ENCODE results near the gene C3orf18.
A peak's percentile ranks its signal among the peaks of the same experiment; 100 is the strongest.

C3orf18 gene

DNA sequence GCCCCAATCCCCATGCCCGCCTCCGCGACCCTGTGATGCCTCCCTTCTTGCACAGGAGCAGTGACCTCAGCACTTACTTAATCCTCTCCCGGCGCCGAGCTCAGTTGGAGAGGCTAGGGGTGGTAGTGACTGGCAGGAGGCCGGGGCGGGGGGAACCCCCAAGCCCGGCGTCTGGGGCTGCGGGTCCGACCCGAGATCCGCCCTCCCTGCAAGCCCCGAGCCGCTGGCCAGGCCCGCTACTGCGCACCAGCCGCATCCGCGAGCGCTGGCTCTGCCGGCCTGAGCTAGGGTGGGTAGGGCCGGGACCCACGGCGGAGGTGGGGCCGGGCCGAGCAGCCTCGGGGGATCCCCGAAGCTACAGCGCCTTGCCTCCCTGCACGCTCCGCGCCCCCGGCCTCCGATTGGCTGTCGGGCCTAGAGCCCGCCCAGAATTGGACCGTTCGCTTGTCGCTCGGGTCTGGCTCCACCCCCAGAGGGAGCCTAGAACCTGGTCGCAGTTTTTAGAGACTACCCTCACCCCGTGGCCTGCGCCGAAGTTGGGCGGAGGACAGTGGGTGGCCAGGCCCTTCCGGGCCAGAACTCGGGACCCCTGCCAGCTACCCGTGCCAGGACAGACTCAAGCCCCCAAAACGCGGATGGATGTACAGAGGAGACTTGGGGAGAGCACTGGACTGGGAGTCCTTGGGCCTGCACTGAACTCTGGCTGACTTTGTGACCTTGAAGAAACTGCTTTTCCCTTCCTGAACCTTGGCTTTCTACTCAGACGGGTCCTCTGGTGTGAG lies at the start of gene C3orf18:
TSS of gene C3orf18 (minus strand) at position 362 of the 782 bp plus-strand sequence. CDS start 2,048 bp downstream, outside the sequence.
- no peaks in the 10 kb centered on the region for H3K9me3 Mint-ChIP-seq
- peak within 1 kb of the TSS; percentile 97 for H3K27ac Mint-ChIP-seq
- H3K4me3 Mint-ChIP-seq: peak within 1 kb of the TSS; percentile 92
- no peaks in the 10 kb centered on the region for H3K36me3 Mint-ChIP-seq
- H3K4me1 Mint-ChIP-seq: peaks cover 47% of the 10 kb centered on the region
- H3K27me3 Mint-ChIP-seq: no peaks in the 10 kb centered on the region

DNA sequence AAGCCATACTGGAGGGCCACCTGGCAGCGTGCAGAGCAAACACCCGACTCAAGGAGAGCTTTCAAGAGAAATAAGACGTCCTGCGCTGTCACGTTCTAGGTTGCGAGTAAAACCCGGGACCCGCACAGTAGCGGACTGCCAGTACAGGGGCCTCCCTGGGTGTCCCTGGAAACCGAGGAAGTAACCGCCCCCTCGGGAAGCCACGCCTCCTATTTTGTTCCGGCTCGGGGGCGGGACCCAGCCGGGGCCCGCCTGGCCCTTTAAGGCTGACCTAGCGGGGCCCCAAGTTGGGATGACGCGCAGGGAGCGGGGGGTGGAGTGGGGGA lies 49.2 kb upstream of the C3orf18 start:
- peak overlapping the region; percentile 95 for H3K4me3 Mint-ChIP-seq
- no peaks in the 10 kb centered on the region for H3K9me3 Mint-ChIP-seq
- peak overlapping the region; percentile 96 for H3K27ac Mint-ChIP-seq
- H3K36me3 Mint-ChIP-seq: peaks cover 2% of the 10 kb centered on the region
- H3K4me1 Mint-ChIP-seq: peaks cover 67% of the 10 kb centered on the region
- no peaks in the 10 kb centered on the region for H3K27me3 Mint-ChIP-seq

- Mint-ChIP-seq H3K9me3 (no peaks in the 10 kb centered on the region), H3K27me3 (no peaks in the 10 kb centered on the region), H3K4me3 (peak overlapping the region; percentile 95), H3K27ac (peak overlapping the region; percentile 96), H3K36me3 (peaks cover 2% of the 10 kb centered on the region), H3K4me1 (peaks cover 65% of the 10 kb centered on the region)
Observed at GRCh38 chr3:50616003-50616769, 48.6 kb upstream of the C3orf18 start.

GRCh38 chr3:50615190-50615589 lies 47.6 kb upstream of the C3orf18 start:
- H3K27ac Mint-ChIP-seq: no peak overlapping the region
- no peaks in the 10 kb centered on the region for H3K27me3 Mint-ChIP-seq
- H3K4me1 Mint-ChIP-seq: peaks cover 55% of the 10 kb centered on the region
- no peak overlapping the region for H3K4me3 Mint-ChIP-seq
- H3K36me3 Mint-ChIP-seq: peaks cover 6% of the 10 kb centered on the region
- H3K9me3 Mint-ChIP-seq: no peaks in the 10 kb centered on the region

DNA sequence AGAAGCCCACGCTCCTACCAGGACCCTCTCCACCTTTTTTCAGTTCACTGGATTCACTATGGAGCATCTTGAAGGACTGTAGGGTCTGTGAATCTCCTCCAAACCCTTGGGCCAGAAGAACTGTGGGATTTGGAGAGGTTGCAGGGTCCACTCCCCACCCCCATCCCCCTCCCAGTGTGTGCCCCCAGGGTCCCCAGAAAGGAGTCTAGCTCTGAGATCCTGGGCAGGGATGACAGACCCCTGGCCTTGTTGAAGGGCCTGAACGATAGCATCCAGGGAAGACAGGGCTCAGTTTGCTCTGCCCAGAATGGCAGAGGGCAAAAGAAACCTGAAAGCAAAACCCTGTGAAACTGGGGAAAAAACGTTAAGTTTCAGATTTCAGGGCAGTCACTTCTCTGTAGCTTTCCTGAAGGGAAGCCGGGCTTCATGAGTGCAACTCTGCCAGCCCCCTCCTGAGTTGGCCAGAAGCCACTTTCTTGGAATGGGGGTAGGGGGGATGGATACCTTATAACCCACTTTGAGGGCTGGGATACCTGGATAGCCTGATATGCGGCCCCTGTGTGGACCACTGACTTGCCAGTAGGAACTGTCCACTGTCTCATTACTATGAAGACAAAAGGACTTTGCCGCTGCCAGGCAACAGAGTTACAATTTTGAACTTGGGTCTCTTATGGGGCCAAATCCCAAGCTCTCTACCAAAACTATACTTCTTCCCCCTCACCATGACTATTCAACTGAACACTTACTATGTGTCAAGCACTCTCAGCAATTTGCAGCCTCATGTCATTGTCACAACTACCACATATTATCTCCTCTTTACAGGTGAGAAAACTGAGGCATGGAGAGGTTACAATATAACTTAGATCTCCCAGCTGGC lies 45.7 kb upstream of the C3orf18 start:
- Mint-ChIP-seq H3K27me3 (no peaks in the 10 kb centered on the region), H3K4me1 (peaks cover 54% of the 10 kb centered on the region), H3K9me3 (no peaks in the 10 kb centered on the region), H3K36me3 (peaks cover 22% of the 10 kb centered on the region), H3K27ac (peak overlapping the region; percentile 97), H3K4me3 (peak overlapping the region; percentile 96)

- peaks cover 26% of the 10 kb centered on the region for H3K36me3 Mint-ChIP-seq
Observed at GRCh38 chr3:50612234-50612882, 44.8 kb upstream of the C3orf18 start.

GRCh38 chr3:50611464-50612233 lies 44.1 kb upstream of the C3orf18 start, which contains the start of gene CISH:
CISH (minus strand) TSS chr3:50611774; CDS start chr3:50611650, 124 bp downstream.
- Mint-ChIP-seq H3K9me3 (no peaks in the 10 kb centered on the region), H3K27ac (peak within 1 kb of the TSS; percentile 97), H3K36me3 (peaks cover 28% of the 10 kb centered on the region), H3K4me3 (peak within 1 kb of the TSS; percentile 96), H3K4me1 (peaks cover 67% of the 10 kb centered on the region), H3K27me3 (no peaks in the 10 kb centered on the region)

More at GRCh38 chr3:50612234-50612882, 44.8 kb upstream of the C3orf18 start:
- Mint-ChIP-seq H3K4me3 (peak overlapping the region; percentile 96), H3K4me1 (peaks cover 60% of the 10 kb centered on the region), H3K9me3 (no peaks in the 10 kb centered on the region), H3K27ac (peak overlapping the region; percentile 97), H3K27me3 (no peaks in the 10 kb centered on the region)

- H3K36me3 Mint-ChIP-seq: peaks cover 33% of the 10 kb centered on the region
- H3K4me1 Mint-ChIP-seq: peaks cover 66% of the 10 kb centered on the region
- peak overlapping the region; percentile 96 for H3K4me3 Mint-ChIP-seq
- peak overlapping the region; percentile 97 for H3K27ac Mint-ChIP-seq
- H3K27me3 Mint-ChIP-seq: no peaks in the 10 kb centered on the region
- H3K9me3 Mint-ChIP-seq: no peaks in the 10 kb centered on the region
Observed at GRCh38 chr3:50610992-50611463, 43.5 kb upstream of the C3orf18 start.

GRCh38 chr3:50610181-50610971 lies 42.8 kb upstream of the C3orf18 start:
- peak overlapping the region; percentile 97 for H3K27ac Mint-ChIP-seq
- H3K4me3 Mint-ChIP-seq: peak overlapping the region; percentile 96
- peaks cover 38% of the 10 kb centered on the region for H3K36me3 Mint-ChIP-seq
- peaks cover 67% of the 10 kb centered on the region for H3K4me1 Mint-ChIP-seq
- H3K9me3 Mint-ChIP-seq: no peaks in the 10 kb centered on the region
- H3K27me3 Mint-ChIP-seq: no peaks in the 10 kb centered on the region

- Mint-ChIP-seq H3K36me3 (peaks cover 43% of the 10 kb centered on the region), H3K4me1 (peaks cover 74% of the 10 kb centered on the region), H3K9me3 (no peaks in the 10 kb centered on the region)
Observed at GRCh38 chr3:50609763-50610085, 42.2 kb upstream of the C3orf18 start.

GRCh38 chr3:50609071-50609762 lies 41.7 kb upstream of the C3orf18 start:
- H3K36me3 Mint-ChIP-seq: peaks cover 43% of the 10 kb centered on the region
- H3K4me3 Mint-ChIP-seq: peak overlapping the region; percentile 96
- H3K4me1 Mint-ChIP-seq: peaks cover 74% of the 10 kb centered on the region
- peak overlapping the region; percentile 97 for H3K27ac Mint-ChIP-seq
- no peaks in the 10 kb centered on the region for H3K9me3 Mint-ChIP-seq
- no peaks in the 10 kb centered on the region for H3K27me3 Mint-ChIP-seq

More at GRCh38 chr3:50609763-50610085, 42.2 kb upstream of the C3orf18 start:
- peak overlapping the region; percentile 96 for H3K4me3 Mint-ChIP-seq
- peak overlapping the region; percentile 97 for H3K27ac Mint-ChIP-seq
- no peaks in the 10 kb centered on the region for H3K27me3 Mint-ChIP-seq

DNA sequence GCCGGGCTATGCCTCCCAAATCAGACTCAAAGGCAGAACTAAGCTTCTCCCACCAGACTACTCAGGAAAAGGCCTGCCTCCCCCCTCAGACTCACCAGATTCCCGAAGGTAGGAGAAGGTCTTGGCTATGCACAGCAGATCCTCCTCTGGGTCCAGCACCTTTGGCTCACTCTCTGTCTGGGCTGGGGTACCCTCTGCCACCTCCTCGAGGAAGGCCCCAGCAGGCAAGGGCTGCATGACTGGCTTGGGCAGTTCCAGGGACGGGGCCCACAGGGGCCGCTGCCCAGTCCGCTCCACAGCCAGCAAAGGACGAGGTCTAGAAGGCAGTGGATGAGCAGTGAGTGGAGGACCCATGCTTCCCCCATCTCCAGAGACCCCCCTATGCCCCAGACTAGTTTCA lies 40.7 kb upstream of the C3orf18 start:
- Mint-ChIP-seq H3K27me3 (no peaks in the 10 kb centered on the region), H3K9me3 (no peaks in the 10 kb centered on the region), H3K36me3 (peaks cover 43% of the 10 kb centered on the region), H3K4me1 (peaks cover 75% of the 10 kb centered on the region), H3K27ac (peak overlapping the region; percentile 97), H3K4me3 (peak overlapping the region; percentile 96)
